ENCODE results near the gene POLR3C.

The POLR3C gene

GRCh38 chr1:145892486-145893087 is 68.6 kb downstream of the POLR3C start:
- peaks cover 13 to 21% of the 10 kb centered on the region in 2 donors for H3K36me3 Mint-ChIP-seq
- no peaks in the 10 kb centered on the region for H3K4me1 Mint-ChIP-seq
- no peaks in the 10 kb centered on the region for H3K27me3 Mint-ChIP-seq
- no peak overlapping the region for H3K27ac Mint-ChIP-seq
- ATAC-seq (replicated peaks) (no peak), DNase-seq (no peak)
- no peak overlapping the region for H3K4me3 Mint-ChIP-seq
- H3K9me3 Mint-ChIP-seq = no peaks in the 10 kb centered on the region

- no peak overlapping the region for H3K4me3 Mint-ChIP-seq
- H3K27me3 Mint-ChIP-seq = no peaks in the 10 kb centered on the region
- ATAC-seq (replicated peaks) (no peak), DNase-seq (no peak)
- no peaks in the 10 kb centered on the region for H3K9me3 Mint-ChIP-seq
- peaks cover 16 to 25% of the 10 kb centered on the region in 2 donors for H3K36me3 Mint-ChIP-seq
- H3K27ac Mint-ChIP-seq = no peak overlapping the region
- H3K4me1 Mint-ChIP-seq = no peaks in the 10 kb centered on the region
These were observed 69.5 kb downstream of the POLR3C start for GRCh38 chr1:145893306-145894055.

All from stimulated activated naive B cell treated with anti-CD40 and anti-IgM and Interleukin-4, amounts not matched to agents 10 μg/mL and 1 μg/mL and 100 μg/mL, for 72 hours (primary cell).